SIG-M5 treated with dmso at 0.1 percent for 504 hours (cell line): ENCODE results near the gene DMRTB1.

Experiments
- DNase-seq: peaks from one replicate; lab custom pipeline; 2025; ENCODE audit not compliant: unreplicated experiment; lab: John Stamatoyannopoulos, UW

The DMRTB1 gene

DNA sequence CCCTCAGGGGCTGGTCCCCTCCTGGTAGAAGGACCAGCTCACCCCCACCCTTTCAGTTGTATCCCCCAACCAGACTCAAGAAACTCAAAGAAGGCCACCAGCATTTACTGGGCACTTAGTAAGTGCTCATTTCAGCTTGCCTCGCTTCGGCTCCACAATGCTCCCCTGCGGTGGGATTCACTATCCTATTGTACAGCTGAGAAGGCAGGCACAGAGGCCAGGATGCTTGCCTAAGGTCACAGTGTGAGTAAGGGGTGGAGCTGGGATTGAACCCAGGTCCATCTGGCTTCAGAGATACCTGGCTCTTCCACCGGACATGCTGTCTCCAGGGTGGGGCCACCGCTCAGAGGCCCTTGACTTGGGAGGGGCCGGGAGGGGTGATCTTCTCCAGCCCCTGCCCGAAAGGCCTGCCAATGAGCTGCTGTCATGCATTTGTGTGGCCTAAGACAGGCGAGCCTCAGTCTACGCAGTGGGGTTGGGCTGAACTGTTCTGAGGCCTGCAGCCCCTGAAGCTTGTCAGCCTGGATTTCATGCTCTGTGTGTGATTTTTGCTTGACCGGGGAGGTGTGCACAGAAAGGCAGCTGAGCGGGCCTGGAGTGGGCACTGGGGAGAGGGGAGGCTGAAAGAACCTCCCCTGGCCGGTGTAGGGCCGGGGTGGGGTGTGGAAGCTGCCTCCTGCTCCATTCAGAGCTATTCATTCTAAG, 48.1 kb downstream of the DMRTB1 start:
- DNase-seq = no peak

DNA sequence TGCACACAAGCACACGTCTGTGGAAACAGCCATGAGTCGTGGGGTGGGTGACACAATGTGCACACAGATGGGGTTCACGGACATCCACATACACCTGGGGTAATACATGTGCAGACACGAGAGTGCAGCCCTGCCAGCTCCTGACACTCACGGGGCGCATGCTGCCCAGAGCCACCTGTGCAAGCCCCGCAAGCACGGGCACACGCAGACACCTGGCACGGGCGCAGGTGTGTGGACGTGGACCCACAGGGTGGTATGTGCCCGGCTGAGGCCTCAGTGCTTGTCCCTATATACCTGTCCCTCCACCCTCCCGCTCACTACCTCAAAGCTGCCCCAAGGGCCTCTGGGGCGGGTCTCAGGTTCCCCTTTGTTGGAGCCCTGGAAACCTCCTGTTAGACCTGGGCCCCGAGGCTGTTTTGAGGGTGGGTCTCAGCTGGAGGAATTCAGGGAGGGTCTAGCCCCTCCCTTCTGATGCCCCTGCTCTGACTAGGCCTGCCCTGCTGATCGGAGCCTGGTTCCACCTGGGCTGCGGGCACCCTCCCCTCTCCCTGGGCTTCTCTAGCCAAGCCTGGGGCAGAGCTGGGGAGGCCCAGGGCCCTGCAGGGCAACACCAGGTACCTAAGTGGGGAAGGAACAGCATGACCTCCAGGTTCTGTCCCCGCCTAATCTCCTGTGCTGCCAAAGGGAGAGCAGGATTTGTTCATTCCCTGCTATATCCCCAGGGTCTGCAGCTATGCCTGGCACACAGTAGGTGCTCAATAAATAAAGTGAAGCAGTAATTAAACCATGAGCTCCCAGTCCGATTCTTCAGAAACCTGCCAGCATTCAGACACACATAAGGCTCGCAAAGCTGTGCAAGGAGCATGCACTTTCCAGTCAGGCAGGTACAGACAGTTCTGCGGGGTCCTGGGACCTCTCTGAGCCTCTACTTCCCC, 49.1 kb downstream of the DMRTB1 start:
- no peak for DNase-seq

- no peak for DNase-seq
Measured at GRCh38 chr1:53508991-53509666, 49.9 kb downstream of the DMRTB1 start.

DNA sequence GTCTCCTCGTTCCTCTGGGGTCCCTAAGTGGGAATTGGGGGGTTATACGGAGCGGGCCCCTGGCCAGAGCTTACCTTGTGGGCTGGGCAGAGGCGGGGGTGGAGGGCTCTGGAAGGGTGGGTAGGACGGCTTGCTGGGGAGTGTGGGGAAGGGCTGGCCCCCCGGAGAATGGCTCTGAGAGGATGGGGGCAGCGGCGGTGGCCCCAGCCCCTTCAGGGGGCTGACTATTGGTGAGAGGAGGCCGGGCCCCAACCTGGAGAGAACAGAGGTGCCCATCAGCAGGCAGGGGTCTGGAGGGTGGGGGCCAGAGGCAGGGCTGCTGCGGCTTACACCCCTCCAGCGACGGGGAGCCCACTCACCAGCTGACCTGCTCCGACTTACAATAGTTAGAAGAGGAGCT, 50.6 kb downstream of the DMRTB1 start:
- no peak for DNase-seq

DNA sequence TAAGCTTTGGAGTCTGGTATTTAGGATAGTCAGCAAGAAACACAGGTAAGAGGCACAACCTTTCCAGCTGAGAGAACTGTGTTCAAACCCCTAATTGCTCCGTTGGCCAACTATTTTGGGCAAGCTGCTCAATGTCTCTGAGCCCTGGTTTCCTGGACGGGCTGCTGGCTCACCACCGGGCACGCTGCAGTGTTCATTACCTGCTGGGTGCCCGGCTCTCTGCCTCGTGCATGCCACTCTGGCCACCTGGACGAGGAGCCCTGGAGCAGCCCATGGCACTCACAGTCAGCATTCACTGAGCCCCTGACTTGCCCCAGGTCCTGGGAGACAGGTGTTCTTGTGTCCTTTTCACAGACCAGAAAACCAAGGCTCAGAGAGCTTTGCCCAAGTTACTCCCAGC, 51.0 kb downstream of the DMRTB1 start:
- no peak for DNase-seq

DNA sequence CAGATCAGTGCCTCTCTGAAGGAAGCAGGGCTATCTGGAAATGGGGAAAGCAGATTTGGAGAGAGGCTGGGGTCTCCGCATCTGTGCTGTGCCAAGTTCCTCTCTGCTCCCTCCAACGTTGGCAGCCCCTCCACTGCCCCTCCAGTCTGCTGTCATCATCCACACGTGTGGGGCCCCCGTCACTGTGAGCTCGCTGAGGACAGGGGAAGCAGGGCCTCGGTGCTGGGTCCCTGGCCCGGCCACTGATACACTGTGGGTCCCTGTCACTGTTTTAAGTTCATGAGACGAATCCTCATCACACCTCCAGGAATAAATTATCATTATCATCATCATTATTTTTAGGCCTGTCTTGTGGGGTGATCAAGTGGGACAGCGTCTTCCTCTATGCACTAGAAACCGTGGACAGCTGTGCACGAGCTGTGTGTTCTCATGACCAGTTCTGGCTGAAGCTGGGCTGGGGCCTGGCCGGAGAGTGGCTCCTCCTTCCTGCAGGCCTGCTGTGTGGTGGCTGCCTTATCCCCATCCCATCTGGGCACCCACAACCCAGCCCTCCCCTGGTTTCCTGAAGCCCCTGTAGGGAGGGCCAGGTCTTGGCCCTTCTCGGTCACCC, 52.2 kb downstream of the DMRTB1 start:
- DNase-seq = no peak

DNA sequence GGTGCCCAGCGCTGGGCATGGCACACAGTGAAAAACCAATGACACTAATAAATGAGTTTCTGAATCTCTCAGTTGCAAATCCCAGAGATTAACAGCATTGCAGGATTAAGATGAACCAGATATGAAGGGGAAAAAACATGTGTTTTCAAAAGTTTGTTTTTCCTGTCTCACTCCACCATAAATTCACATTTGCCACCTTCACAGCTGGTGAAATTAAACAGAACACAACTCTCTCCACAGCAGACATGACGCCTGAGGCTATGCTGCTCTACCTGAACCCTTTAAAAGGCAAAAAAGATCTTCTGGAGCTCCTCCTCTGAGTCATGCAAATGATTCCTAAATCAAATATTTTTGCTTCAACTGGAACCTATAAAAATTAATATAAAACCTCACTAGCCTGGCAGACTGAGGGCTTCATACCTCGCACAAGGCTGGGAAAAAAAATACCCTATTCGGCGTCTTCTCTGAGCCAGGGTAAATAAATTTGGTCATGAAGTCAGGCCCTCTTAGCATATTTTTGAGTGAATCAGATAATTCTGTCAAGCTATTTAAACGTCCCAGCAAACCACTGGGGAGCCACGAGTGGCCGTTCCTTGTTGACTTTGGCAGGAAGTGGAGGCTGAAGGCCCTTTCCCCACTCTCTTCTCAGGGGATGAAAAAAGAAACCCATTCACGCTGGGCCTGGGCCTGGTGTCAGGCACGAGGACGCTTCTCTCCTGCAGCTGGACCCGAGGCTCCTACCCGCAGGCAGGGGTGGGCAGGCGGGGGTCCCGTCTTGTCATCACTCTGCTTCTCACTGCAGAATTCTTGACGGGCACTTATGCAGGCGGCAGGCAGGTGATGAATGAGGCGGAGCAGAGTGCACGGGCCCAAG, 53.0 kb downstream of the DMRTB1 start:
- no peak for DNase-seq

GRCh38 chr1:53512807-53513755, 53.9 kb downstream of the DMRTB1 start:
- DNase-seq = no peak

DNA sequence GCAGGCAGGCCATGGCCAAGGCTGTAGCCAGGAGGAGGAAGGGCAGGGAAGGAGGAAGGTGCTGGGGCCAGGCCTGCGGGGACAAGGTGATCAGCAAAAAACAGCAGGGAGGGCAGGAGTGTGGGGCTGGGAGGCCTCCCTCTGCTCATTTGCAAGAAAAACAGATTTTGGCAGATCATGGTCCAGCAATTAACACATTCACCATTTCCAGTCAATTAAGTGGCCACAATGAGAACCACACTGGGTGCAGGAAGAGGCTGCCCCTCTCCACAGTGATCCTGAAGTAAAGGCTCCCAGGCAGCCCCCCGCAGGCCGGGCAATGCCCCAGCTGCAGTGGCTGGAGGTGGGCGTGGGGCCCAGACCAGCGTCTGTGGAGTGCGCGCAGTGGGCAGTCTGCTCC, 54.6 kb downstream of the DMRTB1 start:
- DNase-seq = no peak

GRCh38 chr1:53514436-53514835, 55.2 kb downstream of the DMRTB1 start:
- no peak for DNase-seq

GRCh38 chr1:53516181-53516580, 57.0 kb downstream of the DMRTB1 start:
- no peak for DNase-seq
